ENCODE data around the gene MAPK7.

The MAPK7 gene

GRCh38 chr17:19386051-19386929 is 8.0 kb downstream of the MAPK7 start:
- Histone ChIP-seq H3K27me3 (ENCODE audit: control insufficient read depth, insufficient read depth, low read length) (no peaks in the 10 kb centered on the region), H3K36me3 (ENCODE audit: control insufficient read depth, low read depth, low read length) (peaks cover 24% of the 10 kb centered on the region), H3K27ac (ENCODE audit: low read length) (no peak overlapping the region), H3K4me3 (ENCODE audit: low read length) (no peak overlapping the region), H3K9ac (ENCODE audit: low read length) (no peak overlapping the region), H3K9me3 (ENCODE audit: control insufficient read depth, low read depth, low read length) (no peaks in the 10 kb centered on the region), H3K4me1 (ENCODE audit: control insufficient read depth, low read depth, low read length) (peaks cover 13% of the 10 kb centered on the region)

GRCh38 chr17:19386974-19387920 is 8.9 kb downstream of the MAPK7 start, which contains the start of gene MFAP4:
Gene MFAP4 (minus strand): TSS chr17:19387190. CDS start chr17:19387155, 35 bp downstream.
- peaks cover 21% of the 10 kb centered on the region for H3K4me1 ChIP-seq (ENCODE audit: control insufficient read depth, low read depth, low read length)
- no peaks in the 10 kb centered on the region for H3K9me3 ChIP-seq (ENCODE audit: control insufficient read depth, low read depth, low read length)
- H3K27me3 ChIP-seq (ENCODE audit: control insufficient read depth, insufficient read depth, low read length): no peaks in the 10 kb centered on the region
- H3K27ac ChIP-seq (ENCODE audit: low read length): peak within 1 kb of the TSS; percentile 65
- peak within 1 kb of the TSS; percentile 19 for H3K4me3 ChIP-seq (ENCODE audit: low read length)
- peaks cover 19% of the 10 kb centered on the region for H3K36me3 ChIP-seq (ENCODE audit: control insufficient read depth, low read depth, low read length)
- H3K9ac ChIP-seq (ENCODE audit: low read length): peak within 1 kb of the TSS; percentile 41

- Histone ChIP-seq H3K4me1 (ENCODE audit: control insufficient read depth, low read depth, low read length) (peaks cover 21% of the 10 kb centered on the region), H3K36me3 (ENCODE audit: control insufficient read depth, low read depth, low read length) (peaks cover 11% of the 10 kb centered on the region), H3K9ac (ENCODE audit: low read length) (peak overlapping the region; percentile 41), H3K9me3 (ENCODE audit: control insufficient read depth, low read depth, low read length) (no peaks in the 10 kb centered on the region), H3K4me3 (ENCODE audit: low read length) (no peak overlapping the region), H3K27ac (ENCODE audit: low read length) (no peak overlapping the region), H3K27me3 (ENCODE audit: control insufficient read depth, insufficient read depth, low read length) (no peaks in the 10 kb centered on the region)
Observed at GRCh38 chr17:19387921-19388521, 9.7 kb downstream of the MAPK7 start.

- Histone ChIP-seq H3K27me3 (ENCODE audit: control insufficient read depth, insufficient read depth, low read length) (no peaks in the 10 kb centered on the region), H3K27ac (ENCODE audit: low read length) (no peak overlapping the region), H3K4me1 (ENCODE audit: control insufficient read depth, low read depth, low read length) (peaks cover 21% of the 10 kb centered on the region), H3K4me3 (ENCODE audit: low read length) (no peak overlapping the region), H3K9ac (ENCODE audit: low read length) (no peak overlapping the region), H3K36me3 (ENCODE audit: control insufficient read depth, low read depth, low read length) (peaks cover under 1% of the 10 kb centered on the region), H3K9me3 (ENCODE audit: control insufficient read depth, low read depth, low read length) (no peaks in the 10 kb centered on the region)
Observed at GRCh38 chr17:19388791-19389785, 10.8 kb downstream of the MAPK7 start.

GRCh38 chr17:19390951-19391350 is 12.7 kb downstream of the MAPK7 start:
- H3K9ac ChIP-seq (ENCODE audit: low read length): no peak overlapping the region

GRCh38 chr17:19391432-19391831 is 13.1 kb downstream of the MAPK7 start:
- Histone ChIP-seq H3K36me3 (ENCODE audit: control insufficient read depth, low read depth, low read length) (no peaks in the 10 kb centered on the region), H3K27ac (ENCODE audit: low read length) (no peak overlapping the region), H3K9me3 (ENCODE audit: control insufficient read depth, low read depth, low read length) (no peaks in the 10 kb centered on the region), H3K27me3 (ENCODE audit: control insufficient read depth, insufficient read depth, low read length) (no peaks in the 10 kb centered on the region), H3K9ac (ENCODE audit: low read length) (no peak overlapping the region), H3K4me3 (ENCODE audit: low read length) (no peak overlapping the region), H3K4me1 (ENCODE audit: control insufficient read depth, low read depth, low read length) (peaks cover 21% of the 10 kb centered on the region)

More at GRCh38 chr17:19390951-19391350, 12.7 kb downstream of the MAPK7 start:
- Histone ChIP-seq H3K36me3 (ENCODE audit: control insufficient read depth, low read depth, low read length) (no peaks in the 10 kb centered on the region), H3K27me3 (ENCODE audit: control insufficient read depth, insufficient read depth, low read length) (no peaks in the 10 kb centered on the region), H3K27ac (ENCODE audit: low read length) (no peak overlapping the region), H3K9me3 (ENCODE audit: control insufficient read depth, low read depth, low read length) (no peaks in the 10 kb centered on the region), H3K4me1 (ENCODE audit: control insufficient read depth, low read depth, low read length) (peaks cover 21% of the 10 kb centered on the region), H3K4me3 (ENCODE audit: low read length) (no peak overlapping the region)

- Histone ChIP-seq H3K4me1 (ENCODE audit: control insufficient read depth, low read depth, low read length) (peaks cover 20% of the 10 kb centered on the region), H3K27ac (ENCODE audit: low read length) (no peak overlapping the region), H3K36me3 (ENCODE audit: control insufficient read depth, low read depth, low read length) (no peaks in the 10 kb centered on the region), H3K27me3 (ENCODE audit: control insufficient read depth, insufficient read depth, low read length) (no peaks in the 10 kb centered on the region), H3K4me3 (ENCODE audit: low read length) (no peak overlapping the region), H3K9ac (ENCODE audit: low read length) (no peak overlapping the region), H3K9me3 (ENCODE audit: control insufficient read depth, low read depth, low read length) (no peaks in the 10 kb centered on the region)
Observed at GRCh38 chr17:19392303-19392702, 14.0 kb downstream of the MAPK7 start.

GRCh38 chr17:19397556-19398041 is 19.3 kb downstream of the MAPK7 start:
- no peak overlapping the region for H3K27ac ChIP-seq (ENCODE audit: low read length)
- no peaks in the 10 kb centered on the region for H3K27me3 ChIP-seq (ENCODE audit: control insufficient read depth, insufficient read depth, low read length)
- H3K4me1 ChIP-seq (ENCODE audit: control insufficient read depth, low read depth, low read length): peaks cover 10% of the 10 kb centered on the region
- no peak overlapping the region for H3K4me3 ChIP-seq (ENCODE audit: low read length)
- no peaks in the 10 kb centered on the region for H3K36me3 ChIP-seq (ENCODE audit: control insufficient read depth, low read depth, low read length)
- no peaks in the 10 kb centered on the region for H3K9me3 ChIP-seq (ENCODE audit: control insufficient read depth, low read depth, low read length)
- H3K9ac ChIP-seq (ENCODE audit: low read length): no peak overlapping the region

- peaks cover 10% of the 10 kb centered on the region for H3K4me1 ChIP-seq (ENCODE audit: control insufficient read depth, low read depth, low read length)
- no peaks in the 10 kb centered on the region for H3K27me3 ChIP-seq (ENCODE audit: control insufficient read depth, insufficient read depth, low read length)
- no peak overlapping the region for H3K4me3 ChIP-seq (ENCODE audit: low read length)
- no peak overlapping the region for H3K9ac ChIP-seq (ENCODE audit: low read length)
- H3K9me3 ChIP-seq (ENCODE audit: control insufficient read depth, low read depth, low read length): no peaks in the 10 kb centered on the region
- no peak overlapping the region for H3K27ac ChIP-seq (ENCODE audit: low read length)
- H3K36me3 ChIP-seq (ENCODE audit: control insufficient read depth, low read depth, low read length): no peaks in the 10 kb centered on the region
Observed at GRCh38 chr17:19398301-19399181, 20.2 kb downstream of the MAPK7 start.
